ENCODE measurements around the gene DYRK3. TPM values are rescaled to one million over a fixed set of nuclear protein-coding genes. Genes with fewer than 3 reads are reported as not detected.

The DYRK3 gene
- total and polyA plus RNA-seq, 9 of the 15 experiments (the other 6 are each of a cell fraction or from before 2014, with no cell fraction given), result 4.5 to 33.7 (median 25.7) TPM

- ATAC-seq, result no peak
- no peak for TF ChIP-seq NFIX (CRISPR knock-in tag; IDR thresholded peaks at IDR 0.05; ENCODE audit: low read depth)
- peak; percentile 81 to 82 for TF ChIP-seq KDM1A (IDR thresholded peaks at IDR 0.05)
- no peak for TF ChIP-seq MIER1 (IDR thresholded peaks at IDR 0.05; ENCODE audit: low read depth)
- peak in 1 of 2 experiments; percentile 26; a peak in 1 of 4 replicates for TF ChIP-seq RCOR1 (IDR thresholded peaks at IDR 0.05; ENCODE audit: borderline replicate concordance in 1 of 2, low read depth in 2 of 2, low read length in 2 of 2)
- no peak for TF ChIP-seq SAFB2 (IDR thresholded peaks at IDR 0.05; ENCODE audit: borderline replicate concordance, low read depth, low read length, severe bottlenecking)
- no peak for TF ChIP-seq HDGF (IDR thresholded peaks at IDR 0.05)
- no peak for TF ChIP-seq RBM14 (IDR thresholded peaks at IDR 0.05; ENCODE audit: borderline replicate concordance, insufficient read depth, low read depth, low read length)
- TF ChIP-seq, protein P1, sequence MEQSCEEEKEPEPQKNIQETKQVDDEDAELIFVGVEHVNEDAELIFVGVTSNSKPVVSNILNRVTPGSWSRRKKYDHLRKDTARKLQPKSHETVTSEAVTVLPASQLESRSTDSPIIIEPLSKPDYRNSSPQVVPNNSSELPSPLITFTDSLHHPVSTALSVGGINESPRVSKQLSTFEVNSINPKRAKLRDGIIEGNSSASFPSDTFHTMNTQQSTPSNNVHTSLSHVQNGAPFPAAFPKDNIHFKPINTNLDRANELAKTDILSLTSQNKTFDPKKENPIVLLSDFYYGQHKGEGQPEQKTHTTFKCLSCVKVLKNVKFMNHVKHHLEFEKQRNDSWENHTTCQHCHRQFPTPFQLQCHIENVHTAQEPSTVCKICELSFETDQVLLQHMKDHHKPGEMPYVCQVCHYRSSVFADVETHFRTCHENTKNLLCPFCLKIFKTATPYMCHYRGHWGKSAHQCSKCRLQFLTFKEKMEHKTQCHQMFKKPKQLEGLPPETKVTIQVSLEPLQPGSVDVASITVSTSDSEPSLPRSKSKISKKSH (CRISPR knock-in tag; IDR thresholded peaks at IDR 0.05), result no peak
- no peak for TF ChIP-seq SRSF3 (IDR thresholded peaks at IDR 0.05; ENCODE audit: insufficient read depth, low read length)
Observed at GRCh38 chr1:206656936-206657335, 21.6 kb downstream of the DYRK3 start.

More at GRCh38 chr1:206656936-206657335, 21.6 kb downstream of the DYRK3 start:
- Histone ChIP-seq H3K9me3 (replicated peaks; ENCODE audit: control insufficient read depth, insufficient read depth, low read depth, low read length) (no peaks in the 10 kb centered on the region), H3K4me1 (replicated peaks in 1 of 2; ENCODE audit: control insufficient read depth in 2 of 2, insufficient read depth in 2 of 2, low read length in 2 of 2) (peaks cover 37 to 59% of the 10 kb centered on the region in 2 experiments), H3K9me1 (ENCODE audit: control insufficient read depth, insufficient read depth, low read length) (no peaks in the 10 kb centered on the region), H3K36me3 (ENCODE audit: control insufficient read depth, insufficient read depth, low read length) (peaks cover 15% of the 10 kb centered on the region; the same call in 2 of the 3 replicates), H3K4me3 (no peak overlapping the region), H2AFZ (ENCODE audit: low read depth, low read length) (no peak overlapping the region), H3K9ac (ENCODE audit: insufficient read depth in 1 of 2, low read depth in 2 of 2, low read length in 2 of 2) (no peak overlapping the region), H3K27me3 (ENCODE audit: control insufficient read depth in 2 of 2, insufficient read depth in 2 of 2, low read length in 2 of 2) (no peaks in the 10 kb centered on the region), H3K4me2 (ENCODE audit: insufficient read depth, low read length) (no peak overlapping the region), H3K79me2 (ENCODE audit: control insufficient read depth, insufficient read depth, low read length) (peaks cover 15% of the 10 kb centered on the region), H3K27ac (ENCODE audit: extremely low read depth, low read depth, low read length) (no peak overlapping the region), H4K20me1 (replicated peaks; ENCODE audit: control insufficient read depth, insufficient read depth, low read length) (no peaks in the 10 kb centered on the region)
- FAIRE-seq (no peak), DNase-seq (ENCODE audit: extremely low read depth in 1 of 4, low spot score in 3 of 4) (no peak)
- 65% methylated on average over 3 of the region's 3 CpGs for WGBS (ENCODE audit: insufficient coverage, low coverage, missing lambda C conversion rate)
- CTCF ChIA-PET (ENCODE audit: low intra/inter-chr PET ratio), result interaction anchor here (1.1 kb wide), 1 partner anchor 69 kb away, joined by 5 read pairs; no protein-coding TSS in a partner anchor
- POLR2A ChIA-PET, result interaction anchor here (0.6 to 2.8 kb wide), 5 partner anchors 11 to 59 kb away, joined by 3 to 18 read pairs (median 3); partner anchors contain the start of gene DYRK3
- no TSS peak for BruUV-seq (replicated peaks)
- intact Hi-C loops (cut with micrococcal nuclease), result no loop called here
- in situ Hi-C loops (cut with MboI), result no loop called here
